Measurements from ENCODE around the gene ILDR1.

GRCh38 chr3:121979734-121980449, 42.2 kb downstream of the ILDR1 start:
- TF ChIP-seq CTCF (IDR thresholded peaks at IDR 0.05; ENCODE audit: insufficient read depth, low read length, poor library complexity, severe bottlenecking) = no peak
- TF ChIP-seq EZH2phosphoT487 (conservative IDR thresholded peaks at IDR 0.05; ENCODE audit: low read length) = no peak
